ENCODE data around the gene CYP4A11.

GRCh38 chr1:46900401-46900800 lies 40.9 kb downstream of the CYP4A11 start:
- TF ChIP-seq POLR2A (IDR thresholded peaks at IDR 0.05; ENCODE audit: low read length) = no peak
- no peak for TF ChIP-seq GATA1 (IDR thresholded peaks at IDR 0.05; ENCODE audit: low read depth, low read length)
